GM18868 (cell line): ENCODE data around the gene MAB21L4.

ENCODE experiments used
- ATAC-seq: cut with Tn5 transposase; IDR thresholded peaks from one replicate; pipeline ENCODE4 v1.9.1; 2021; ENCODE audit warnings: mild to moderate bottlenecking, moderate library complexity; ENCODE audit not compliant: unreplicated experiment

MAB21L4 gene

GRCh38 chr2:240884745-240885144, 11.2 kb downstream of the MAB21L4 start:
- no peak for ATAC-seq

- no peak for ATAC-seq
Measured at GRCh38 chr2:240884221-240884620, 11.7 kb downstream of the MAB21L4 start.

- ATAC-seq, result no peak
Measured at GRCh38 chr2:240881913-240882312, 14.0 kb downstream of the MAB21L4 start.

- no peak for ATAC-seq
Measured at GRCh38 chr2:240879105-240879504, 16.9 kb downstream of the MAB21L4 start.

- no peak for ATAC-seq
Measured at GRCh38 chr2:240878341-240878936, 17.5 kb downstream of the MAB21L4 start.

GRCh38 chr2:240877460-240878340, 18.3 kb downstream of the MAB21L4 start:
- no peak for ATAC-seq

- no peak for ATAC-seq
Measured at GRCh38 chr2:240876475-240877251, 19.3 kb downstream of the MAB21L4 start.

- ATAC-seq, result no peak
Measured at GRCh38 chr2:240876035-240876474, 19.9 kb downstream of the MAB21L4 start.

- no peak for ATAC-seq
Measured at GRCh38 chr2:240875228-240876034, 20.5 kb downstream of the MAB21L4 start.

GRCh38 chr2:240874715-240875227, 21.2 kb downstream of the MAB21L4 start:
- ATAC-seq, result no peak

- ATAC-seq, result no peak
Measured at GRCh38 chr2:240873805-240874714, 21.9 kb downstream of the MAB21L4 start.

GRCh38 chr2:240873098-240873788, 22.7 kb downstream of the MAB21L4 start:
- no peak for ATAC-seq

- no peak for ATAC-seq
Measured at GRCh38 chr2:240872317-240873097, 23.4 kb downstream of the MAB21L4 start.

- ATAC-seq, result no peak
Measured at GRCh38 chr2:240871071-240871958, 24.6 kb downstream of the MAB21L4 start.

- ATAC-seq, result no peak
Measured at GRCh38 chr2:240869956-240870875, 25.7 kb downstream of the MAB21L4 start.
